SH-SY5Y (cell line): Measurements from ENCODE around the gene TOM1L2.

Experiments used
- GATA2 ChIP-seq: IDR thresholded peaks from 2 replicates; pipeline ENCODE4 v1.6.1; 2011; ENCODE audit warnings: mild to moderate bottlenecking, low read depth, low read length
- GATA3 ChIP-seq: IDR thresholded peaks from 2 replicates; pipeline ENCODE4 v1.6.1; 2011; ENCODE audit warnings: low read depth, mild to moderate bottlenecking, low read length, moderate library complexity

Gene TOM1L2

DNA sequence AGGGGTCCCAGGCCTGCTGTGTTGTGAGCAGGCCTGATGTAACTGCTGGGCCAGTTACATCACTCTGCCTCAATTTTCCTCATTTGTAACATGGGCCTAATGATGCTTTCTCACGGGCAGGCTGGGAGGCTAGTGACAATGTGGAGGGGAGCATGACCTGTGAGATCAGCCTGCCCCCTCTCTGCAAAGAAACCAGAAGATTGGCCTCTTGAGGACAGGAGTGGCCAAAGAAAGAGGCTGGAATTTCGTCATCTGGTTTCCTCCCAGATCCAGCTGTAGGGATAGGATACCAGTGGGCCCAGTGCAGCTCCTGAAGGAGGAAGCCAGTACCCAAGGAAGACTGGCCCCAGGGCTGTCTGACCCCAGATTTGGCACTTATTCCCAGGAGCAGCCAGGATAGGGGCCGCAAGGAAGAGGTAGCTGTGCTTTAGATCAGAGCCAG, 134.8 kb downstream of the TOM1L2 start:
- TF ChIP-seq GATA3: no peak
- TF ChIP-seq GATA2: no peak

DNA sequence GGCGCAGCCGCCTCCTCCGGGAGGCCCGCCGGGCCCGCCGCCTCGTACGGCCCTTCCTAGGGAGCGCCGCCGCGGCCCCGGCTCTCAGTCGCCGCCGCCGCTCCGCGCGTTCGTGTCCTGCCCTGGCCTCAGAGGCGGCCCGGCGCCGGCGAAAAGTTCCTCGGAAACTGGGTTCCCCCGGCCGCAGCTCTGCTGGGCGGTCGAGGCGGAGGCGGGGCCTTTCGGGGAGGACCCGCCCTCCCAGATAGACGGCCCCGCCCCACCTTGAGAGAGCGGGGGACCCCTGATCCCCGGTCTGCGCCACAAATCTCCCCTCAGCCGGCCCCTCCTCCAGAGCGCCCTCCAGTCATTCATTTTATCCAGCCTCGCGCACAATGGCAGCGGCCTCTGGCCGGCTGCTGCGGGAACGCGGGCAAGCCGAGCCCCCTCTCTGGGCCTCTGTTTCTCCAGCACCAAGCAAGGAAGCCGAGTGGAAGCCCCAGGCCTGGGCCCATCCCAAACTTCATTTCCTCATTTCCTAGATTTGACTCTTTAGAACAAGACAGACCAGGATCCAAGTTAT, 135.3 kb downstream of the TOM1L2 start, which contains the start of gene SREBF1:
TSS of gene SREBF1 (minus strand) at position 169 of the 562 bp plus-strand sequence. CDS start 169 bp downstream, outside the sequence.
- TF ChIP-seq GATA3 (no peak), GATA2 (no peak)

DNA sequence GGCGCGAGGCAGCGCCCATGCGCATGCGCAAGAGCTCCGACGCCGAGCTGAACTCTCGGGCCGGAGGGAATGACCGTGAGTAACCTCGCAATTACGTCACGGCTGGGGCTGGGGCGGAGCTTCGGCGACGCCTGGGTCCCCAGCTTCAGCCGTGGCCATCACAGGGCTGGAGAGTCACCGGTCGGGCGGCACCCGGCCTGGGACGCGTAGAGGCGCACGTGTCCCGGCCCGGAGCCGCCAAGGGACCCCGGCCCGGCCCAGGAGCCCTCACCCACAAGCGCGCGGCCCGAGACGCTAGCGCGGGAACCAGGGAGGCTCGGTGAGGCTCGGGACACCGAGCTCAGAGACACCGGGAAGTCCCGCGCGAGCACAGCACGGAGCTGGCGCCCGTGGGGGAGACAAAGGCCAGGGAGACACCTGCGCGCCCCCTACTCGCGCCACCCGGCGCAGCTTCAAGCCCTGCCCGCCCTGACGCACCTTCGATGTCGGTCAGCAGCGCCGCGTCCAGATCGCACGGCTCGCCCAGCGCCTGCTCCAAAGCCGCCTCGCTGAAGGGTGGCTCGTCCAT, 135.9 kb downstream of the TOM1L2 start:
- no peak for TF ChIP-seq GATA2
- TF ChIP-seq GATA3: no peak

DNA sequence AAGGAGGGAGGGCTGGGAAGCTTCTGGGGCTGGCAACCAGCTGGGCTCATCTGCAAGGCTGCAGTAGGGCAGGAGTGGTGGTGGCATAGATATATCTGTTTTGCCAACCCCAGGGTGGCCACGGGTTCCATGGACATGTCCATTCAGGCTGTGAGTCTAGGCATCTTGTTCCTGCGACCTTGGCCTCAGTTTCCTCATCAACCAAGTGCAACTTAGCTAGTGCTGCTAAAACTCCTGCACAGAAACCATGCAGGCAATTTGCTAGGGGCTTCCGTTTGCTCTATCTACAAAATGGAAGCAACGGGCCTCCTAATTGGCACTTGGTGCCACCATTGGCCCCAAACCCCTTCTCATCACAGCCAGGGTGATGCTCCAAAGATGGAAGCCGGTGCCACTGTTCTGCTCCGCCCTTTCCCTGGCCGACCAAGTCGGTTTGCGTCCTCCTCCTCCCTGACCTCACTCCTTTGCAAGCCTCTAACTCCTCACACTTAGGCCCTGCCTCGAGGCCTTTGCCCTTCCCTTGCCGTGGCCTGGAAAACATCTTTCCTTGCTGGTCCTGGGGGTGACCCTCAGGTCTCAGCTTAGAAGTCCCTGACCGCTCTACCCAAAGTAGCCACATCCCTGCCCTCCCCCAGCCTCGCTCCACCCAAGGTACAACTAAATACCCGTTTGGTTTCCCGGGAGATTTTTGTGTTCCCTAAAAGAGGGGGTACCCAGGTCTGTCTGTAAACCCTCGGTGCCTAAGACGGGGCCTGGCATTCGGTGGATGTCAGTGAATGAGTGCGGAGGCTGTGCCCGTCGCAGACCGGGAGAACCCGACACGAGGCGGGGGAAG, 136.6 kb downstream of the TOM1L2 start:
- TF ChIP-seq GATA2 (no peak), GATA3 (no peak)

DNA sequence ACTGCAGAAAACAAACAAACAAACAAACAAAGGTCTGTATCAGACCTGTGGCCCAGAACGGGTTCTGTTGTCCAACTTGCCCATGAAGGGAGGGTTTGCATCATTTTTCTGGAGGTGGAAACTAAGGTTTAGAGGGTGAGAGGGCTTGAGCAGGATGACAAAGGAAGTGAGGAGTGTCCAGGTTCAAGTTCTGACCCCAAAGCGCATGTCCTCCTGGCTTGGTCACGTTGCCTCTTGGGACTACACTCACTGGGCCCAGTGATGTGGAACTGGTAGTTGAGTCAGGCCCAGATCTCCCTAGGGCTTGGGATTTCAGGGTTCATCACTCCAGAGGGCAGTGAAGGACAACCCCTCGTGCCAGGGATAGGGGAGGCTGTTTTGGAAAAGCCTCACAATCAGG, 137.2 kb downstream of the TOM1L2 start:
- no peak for TF ChIP-seq GATA3
- no peak for TF ChIP-seq GATA2

DNA sequence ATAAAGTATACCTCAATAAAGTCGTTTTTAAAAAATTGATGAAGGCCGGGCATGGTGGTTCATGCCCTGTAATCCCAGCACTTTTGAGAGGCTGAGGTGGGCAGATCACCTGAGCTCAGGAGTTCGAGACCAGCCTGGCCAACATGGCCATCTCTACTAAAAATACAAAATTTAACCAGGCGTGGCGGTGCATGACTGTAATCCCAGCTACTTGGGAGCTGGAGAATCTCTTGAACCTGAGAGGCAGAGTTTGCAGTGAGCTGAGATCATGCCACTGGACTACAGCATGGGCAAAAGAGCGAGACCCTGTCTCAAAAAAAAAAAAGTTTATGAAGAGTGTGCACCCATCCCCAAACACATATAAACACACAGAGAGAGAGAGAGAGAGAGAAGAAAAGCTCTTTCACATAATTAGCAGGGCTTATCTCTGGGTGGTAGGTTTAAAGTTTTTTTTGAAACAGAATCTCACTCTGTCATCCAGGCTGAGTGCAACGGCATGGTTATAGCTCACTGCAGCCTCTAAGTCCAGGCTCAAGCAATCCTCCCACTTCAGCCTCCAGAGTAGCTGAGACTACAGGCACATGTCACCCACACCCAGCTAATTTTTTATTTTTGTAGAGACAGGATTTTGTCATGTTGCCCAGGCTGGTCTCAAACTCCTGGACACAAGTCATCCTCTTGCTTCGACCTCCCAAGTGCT, 138.4 kb downstream of the TOM1L2 start:
- TF ChIP-seq GATA2 (no peak), GATA3 (no peak)

DNA sequence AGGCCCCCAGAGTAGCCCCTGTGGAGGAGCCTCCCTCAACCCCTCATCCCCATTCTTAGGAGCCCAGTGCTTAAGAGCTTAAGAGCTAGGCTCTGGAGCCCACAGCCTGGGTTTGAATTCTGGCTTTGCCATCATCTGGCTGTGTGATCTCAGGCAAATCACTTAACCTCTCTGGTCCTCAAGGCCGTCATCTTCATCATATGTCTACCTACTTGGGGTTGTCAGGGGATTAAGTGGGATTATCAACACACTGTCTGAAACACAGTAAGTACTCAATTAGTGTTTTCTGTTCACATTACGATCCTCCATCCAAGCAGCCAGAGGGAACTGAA, 140.2 kb downstream of the TOM1L2 start:
- no peak for TF ChIP-seq GATA2
- TF ChIP-seq GATA3: no peak

DNA sequence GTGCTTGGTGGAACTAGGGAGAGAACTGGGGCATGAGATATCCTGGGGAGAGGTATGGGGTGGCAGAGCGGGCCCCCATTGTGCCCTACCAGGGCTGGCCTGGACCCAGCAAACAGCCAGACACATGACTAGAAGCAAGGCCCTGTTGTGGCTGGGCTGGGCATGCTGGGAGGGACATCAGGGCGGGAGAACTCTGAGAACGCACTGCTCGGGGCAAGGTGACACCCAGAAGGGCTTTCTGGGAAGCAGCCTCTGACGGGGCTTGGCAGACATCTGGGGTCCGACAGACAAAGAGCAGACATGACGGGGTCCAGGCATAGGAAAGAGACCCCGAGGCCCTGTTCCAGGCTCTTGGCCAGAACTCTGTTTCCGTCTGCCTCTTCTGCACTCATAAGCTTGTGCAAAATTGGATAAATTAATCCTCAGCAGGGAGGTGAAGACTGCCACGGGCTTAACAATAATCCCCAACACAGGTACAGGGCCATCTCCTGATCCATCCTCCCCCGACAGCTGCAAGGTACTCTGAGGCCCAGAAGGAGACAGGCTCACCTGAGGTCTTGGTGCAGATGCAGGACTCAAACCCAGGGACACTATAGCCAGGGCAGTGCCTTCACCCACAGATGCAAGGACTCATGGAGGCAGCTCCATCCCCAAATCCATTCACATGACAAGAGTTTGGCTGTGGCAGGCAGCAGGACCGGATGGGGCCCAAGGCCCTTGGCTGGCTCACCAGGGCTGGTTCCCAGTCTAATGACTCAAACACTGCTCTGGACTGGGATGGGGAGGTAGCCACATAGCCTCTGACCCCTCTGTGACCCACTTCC, 140.8 kb downstream of the TOM1L2 start:
- TF ChIP-seq GATA2 (no peak), GATA3 (no peak)

DNA sequence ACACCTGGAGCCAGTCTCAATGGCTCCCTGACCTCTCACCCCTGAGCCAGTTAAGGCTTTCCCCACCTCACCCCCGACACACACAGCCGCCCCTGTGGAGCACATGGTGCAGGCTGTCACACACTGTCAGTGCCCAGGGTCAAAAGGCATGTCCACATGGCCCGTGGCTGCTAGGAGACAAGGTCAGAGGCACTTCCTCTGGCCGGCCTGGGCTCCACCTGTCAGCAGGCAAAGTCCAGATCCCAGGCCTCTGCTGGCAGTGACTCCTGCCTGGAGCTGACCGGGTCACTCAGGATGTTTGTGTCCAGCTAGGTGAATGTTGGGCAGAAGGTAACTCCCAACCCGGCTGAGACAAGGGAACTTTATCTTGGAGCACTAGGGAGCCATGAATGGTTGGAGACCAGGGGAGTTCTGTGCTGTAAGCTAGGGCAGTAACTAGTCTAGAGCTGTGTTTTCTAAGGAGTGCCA, 141.4 kb downstream of the TOM1L2 start:
- no peak for TF ChIP-seq GATA2
- TF ChIP-seq GATA3: no peak

DNA sequence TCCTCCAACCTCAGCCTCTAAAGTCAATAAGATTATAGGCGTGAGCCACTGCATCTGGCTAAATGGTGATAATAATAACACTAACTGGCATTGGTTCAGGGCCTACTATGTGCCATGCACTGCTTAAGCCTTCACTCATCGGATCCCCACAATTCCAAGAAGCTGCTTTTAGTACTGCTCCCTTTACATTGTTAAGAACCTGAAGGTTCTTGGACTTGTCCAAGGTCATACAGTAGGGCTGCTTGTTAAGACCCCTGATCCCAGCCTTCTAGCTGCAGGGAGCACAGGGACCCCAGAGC, 142.0 kb downstream of the TOM1L2 start:
- TF ChIP-seq GATA3: no peak
- TF ChIP-seq GATA2: no peak

DNA sequence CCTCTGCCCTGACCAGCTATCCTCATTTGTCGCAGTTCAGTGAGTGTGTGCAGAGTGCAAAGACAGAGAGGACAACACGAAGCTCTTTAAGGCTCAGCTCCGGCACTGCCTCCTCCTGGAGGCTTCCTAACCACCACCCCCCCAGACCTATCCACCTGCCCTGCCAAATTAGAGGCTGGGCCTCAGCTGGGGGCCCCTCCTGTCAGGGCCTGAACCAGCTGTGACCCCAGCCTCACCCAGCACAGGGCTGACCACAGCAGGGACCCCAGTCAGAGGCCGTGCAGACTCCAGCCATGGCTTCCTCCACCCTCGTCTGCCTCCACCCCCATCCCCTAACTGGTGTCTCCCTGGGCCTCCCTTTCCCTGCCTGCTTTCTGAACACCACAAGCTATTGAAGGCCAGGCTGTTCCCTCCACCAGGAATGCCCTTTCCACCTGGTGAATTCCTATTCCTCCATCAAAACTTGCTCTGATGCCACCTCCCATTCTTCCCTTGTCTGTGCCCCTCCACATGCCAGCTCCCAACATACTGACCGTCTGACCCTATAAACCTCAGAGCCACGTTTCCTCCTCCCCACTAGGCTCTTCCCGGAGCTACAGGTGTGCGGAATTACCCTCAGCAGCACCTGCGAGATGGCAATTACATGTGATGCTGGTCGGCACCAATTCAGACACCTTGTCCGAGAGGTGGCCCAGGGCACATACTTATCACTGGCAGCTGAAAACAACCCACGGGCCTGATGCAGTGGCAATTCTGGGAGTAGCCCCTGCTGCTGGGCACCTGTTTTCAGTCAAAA, 144.2 kb downstream of the TOM1L2 start:
- no peak for TF ChIP-seq GATA2
- TF ChIP-seq GATA3: no peak

DNA sequence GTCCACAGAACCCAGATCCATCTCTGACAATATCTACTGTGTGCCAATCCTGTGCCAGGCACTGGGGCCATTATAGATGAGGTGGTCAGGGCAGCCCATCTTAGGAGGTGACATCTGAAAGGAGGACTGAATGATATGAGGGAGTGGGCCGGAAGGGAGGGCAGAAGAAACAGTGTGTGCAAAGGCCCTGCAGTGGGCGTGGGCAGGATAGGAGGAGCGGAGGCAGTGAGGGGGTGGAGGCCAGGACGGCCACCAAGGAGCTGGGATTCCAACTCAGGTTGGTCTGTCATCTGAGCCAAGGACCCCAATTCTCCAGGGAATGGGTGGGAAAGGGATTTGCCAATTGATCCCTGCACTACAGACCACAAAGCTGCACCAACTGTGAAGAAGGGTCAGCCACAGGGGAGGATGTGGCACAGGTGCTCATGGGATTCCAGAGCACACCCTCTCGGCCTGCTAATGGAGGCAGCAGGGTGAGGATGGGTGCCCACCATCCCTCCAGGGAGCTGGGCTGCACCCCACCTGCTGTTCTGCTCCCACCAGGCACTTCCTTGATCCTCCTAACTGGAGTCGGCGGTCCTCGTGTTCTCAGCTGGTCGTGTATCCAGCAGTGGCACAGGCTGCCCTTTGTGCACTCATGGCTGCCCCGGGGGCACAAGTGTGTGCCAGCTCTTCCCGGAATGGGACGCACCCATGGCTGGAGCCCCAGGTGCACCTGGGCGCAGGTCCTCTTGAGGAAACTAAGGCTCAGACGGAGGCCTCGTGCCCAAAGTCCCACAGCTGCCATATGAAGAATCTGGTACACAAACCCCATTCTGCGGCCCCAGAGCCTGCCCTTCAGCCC, 145.0 kb downstream of the TOM1L2 start:
- TF ChIP-seq GATA3 (no peak), GATA2 (no peak)
